ENCODE data around the gene ZNF574.

GRCh38 chr19:42042455-42043170 lies 33.4 kb upstream of the ZNF574 start:
- TF ChIP-seq CTCF (IDR thresholded peaks at IDR 0.05), result no peak
- TF ChIP-seq POLR2A (IDR thresholded peaks at IDR 0.05), result no peak

Measured in ovary (tissue), 3 donors.